Endometrial microvascular endothelial cells (primary cell): ENCODE data around the gene DDR2. TPM values are rescaled to one million over a fixed set of nuclear protein-coding genes. Genes with fewer than 3 reads are reported as not detected.
"Not testable (repeated sequence)": the region's sequence is repeated elsewhere in the genome, so short reads cannot be mapped to it uniquely, and the experiment has no call there.

Source experiments
- in situ Hi-C: cut with HindIII; loops from 2 replicates; pipeline ENCODE4 v1.10.0; 2017; ENCODE audit warnings: low sequenced_read_pairs, low pct_unique_long_range_greater_than_20kb; ENCODE audit errors: inconsistent ontology term
- total RNA-seq: library from RNA; depleted of rRNA; stranded (reverse); fragments of >200 nt; gene quantifications from one replicate; pipeline ENCODE4 v1.2.3, GENCODE V29; 2015; ENCODE audit errors: inconsistent ontology term

DDR2 gene
- total RNA-seq, 1 donor from 2014 or later: 2.7 TPM

- in situ Hi-C loops: no loop called here
These were observed 77.0 kb downstream of the DDR2 start for GRCh38 chr1:162709132-162709860.

GRCh38 chr1:162709870-162710269 is 77.6 kb downstream of the DDR2 start:
- in situ Hi-C loops: no loop called here

GRCh38 chr1:162710345-162710744 is 78.1 kb downstream of the DDR2 start:
- in situ Hi-C loops: no loop called here

- in situ Hi-C loops: no loop called here
These were observed 78.7 kb downstream of the DDR2 start for GRCh38 chr1:162710780-162711465.

- in situ Hi-C loops: no loop called here
These were observed 80.2 kb downstream of the DDR2 start for GRCh38 chr1:162712317-162713029.

- in situ Hi-C loops: no loop called here
These were observed 83.9 kb downstream of the DDR2 start for GRCh38 chr1:162716123-162716522.

GRCh38 chr1:162716552-162716951 is 84.3 kb downstream of the DDR2 start:
- in situ Hi-C loops: no loop called here

- in situ Hi-C loops: no loop called here
These were observed 85.4 kb downstream of the DDR2 start for GRCh38 chr1:162717548-162718184.

GRCh38 chr1:162719678-162720077 is 87.4 kb downstream of the DDR2 start:
- in situ Hi-C loops: no loop called here

- in situ Hi-C loops: no loop called here
These were observed 88.7 kb downstream of the DDR2 start for GRCh38 chr1:162720996-162721395.

GRCh38 chr1:162721471-162721870 is 89.2 kb downstream of the DDR2 start:
- in situ Hi-C loops: no loop called here

GRCh38 chr1:162722036-162722435 is 89.8 kb downstream of the DDR2 start:
- in situ Hi-C loops: no loop called here

GRCh38 chr1:162724583-162725120 is 92.4 kb downstream of the DDR2 start:
- in situ Hi-C loops: no loop called here

- in situ Hi-C loops: no loop called here
These were observed 93.1 kb downstream of the DDR2 start for GRCh38 chr1:162725301-162725837.

GRCh38 chr1:162726555-162726954 is 94.3 kb downstream of the DDR2 start:
- in situ Hi-C loops: no loop called here

GRCh38 chr1:162727493-162727892 is 95.2 kb downstream of the DDR2 start:
- in situ Hi-C loops: not testable (repeated sequence)

GRCh38 chr1:162728573-162728972 is 96.3 kb downstream of the DDR2 start:
- in situ Hi-C loops: no loop called here

GRCh38 chr1:162729195-162729774 is 97.0 kb downstream of the DDR2 start:
- in situ Hi-C loops: not testable (repeated sequence)

- in situ Hi-C loops: no loop called here
These were observed 99.8 kb downstream of the DDR2 start for GRCh38 chr1:162732094-162732493.
